Muscle of leg (tissue), 11 donors: ENCODE results near the gene TULP4. TPM values are rescaled to one million over a fixed set of nuclear protein-coding genes. Genes with fewer than 3 reads are reported as not detected.
A peak's percentile ranks its signal among the peaks of the same experiment; 100 is the strongest.

ENCODE experiments used
- DNase-seq: peaks from one replicate; pipeline ENCODE4 v3.0.0; 2013
- H3K27ac ChIP-seq: one replicate; pipeline ENCODE4 v1.5.1; 2013; ENCODE audit warnings: mild to moderate bottlenecking, low read length, control low read depth
- H3K27me3 ChIP-seq: one replicate; pipeline ENCODE4 v1.6.1; 2013; ENCODE audit warnings: low read length; ENCODE audit not compliant: control insufficient read depth, insufficient read depth
- H3K36me3 ChIP-seq: one replicate; pipeline ENCODE4 v1.6.1; 2013; ENCODE audit warnings: low read length; ENCODE audit not compliant: control insufficient read depth, insufficient read depth
- H3K4me1 ChIP-seq: one replicate; pipeline ENCODE4 v1.6.1; 2013; ENCODE audit warnings: low read length; ENCODE audit not compliant: control insufficient read depth, insufficient read depth
- H3K4me3 ChIP-seq: one replicate; pipeline ENCODE4 v1.5.1; 2013; ENCODE audit warnings: low read length, control low read depth
- H3K9me3 ChIP-seq: replicated peaks from 2 replicates; pipeline ENCODE4 v1.6.1; 2013; ENCODE audit warnings: low read depth, low read length; ENCODE audit not compliant: control insufficient read depth
- WGBS: methylation state at CpG from one replicate; pipeline ENCODE4 v1.1.5; 2013; ENCODE audit warnings: missing lambda C conversion rate; ENCODE audit not compliant: insufficient coverage; 5-methylcytosine and 5-hydroxymethylcytosine counted together
- polyA plus RNA-seq, 8 donors: library from polyadenylated mRNA; unstranded; fragments of 120-200 nt; gene quantifications; one replicate each; pipeline versions ENCODE4 v1.2.1 to v1.2.3, GENCODE V29; 2013; ENCODE audit warnings: inconsistent platforms in 1 of 8, low replicate concordance in 1 of 8; ENCODE audit not compliant: insufficient read length in 8 of 8, insufficient read depth in 1 of 8
- total RNA-seq: library from RNA; stranded (reverse); fragments of 120-200 nt; gene quantifications from one replicate; pipeline ENCODE4 v1.2.4, GENCODE V29; 2013

Gene TULP4
- total and polyA plus RNA-seq, 9 donors, result 11.2 to 176 (median 17.8) TPM

DNA sequence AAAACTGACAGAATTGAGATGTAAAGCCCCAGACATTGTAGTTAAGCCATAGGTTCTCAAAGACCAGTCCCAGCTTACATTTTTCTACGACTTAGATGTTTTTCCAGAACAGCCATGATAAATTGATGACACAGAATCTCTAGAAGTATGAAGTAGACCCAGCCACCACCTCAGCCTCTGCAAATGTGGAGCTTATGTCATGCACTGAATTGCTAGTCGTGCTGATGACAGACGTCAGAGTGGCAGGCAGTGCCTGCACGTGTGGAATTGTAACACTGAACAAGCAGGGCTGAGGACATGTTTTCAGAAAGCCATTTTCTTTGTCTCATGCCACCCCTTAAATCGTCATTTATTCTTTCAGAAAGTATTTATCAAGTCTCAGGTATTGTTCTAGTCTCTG, 175.2 kb downstream of the TULP4 start:
- Histone ChIP-seq H3K9me3 (no peaks in the 10 kb centered on the region), H3K27ac (no peak overlapping the region), H3K4me3 (no peak overlapping the region), H3K4me1 (no peaks in the 10 kb centered on the region), H3K36me3 (peaks cover 48% of the 10 kb centered on the region), H3K27me3 (no peaks in the 10 kb centered on the region)
- DNase-seq, result no peak
- WGBS, result 87% methylated on average over 3 of the region's 5 CpGs

DNA sequence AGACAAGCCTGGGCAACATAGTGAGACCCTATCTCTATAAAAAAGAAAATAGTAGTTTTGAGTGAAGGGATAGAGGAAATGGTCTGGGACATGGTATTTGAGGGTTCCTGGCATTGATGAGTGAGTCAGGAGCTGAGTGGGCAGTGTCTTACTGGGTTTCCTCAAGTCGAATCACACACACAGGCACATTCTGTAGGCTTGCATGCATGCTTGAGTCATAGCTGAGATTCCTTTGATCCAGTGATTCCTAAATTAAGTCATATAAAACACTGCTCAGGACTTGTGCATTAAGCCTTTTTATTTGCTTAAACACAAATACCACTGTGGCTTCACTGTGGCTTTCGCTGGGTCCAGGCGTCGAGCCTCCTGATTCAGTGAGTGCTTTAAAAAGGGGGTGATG, 175.8 kb downstream of the TULP4 start:
- WGBS, result 88% methylated on average over 1 of the region's 4 CpGs
- Histone ChIP-seq H3K27ac (no peak overlapping the region), H3K9me3 (no peaks in the 10 kb centered on the region), H3K27me3 (no peaks in the 10 kb centered on the region), H3K4me1 (no peaks in the 10 kb centered on the region), H3K36me3 (peaks cover 47% of the 10 kb centered on the region), H3K4me3 (no peak overlapping the region)
- no peak for DNase-seq

DNA sequence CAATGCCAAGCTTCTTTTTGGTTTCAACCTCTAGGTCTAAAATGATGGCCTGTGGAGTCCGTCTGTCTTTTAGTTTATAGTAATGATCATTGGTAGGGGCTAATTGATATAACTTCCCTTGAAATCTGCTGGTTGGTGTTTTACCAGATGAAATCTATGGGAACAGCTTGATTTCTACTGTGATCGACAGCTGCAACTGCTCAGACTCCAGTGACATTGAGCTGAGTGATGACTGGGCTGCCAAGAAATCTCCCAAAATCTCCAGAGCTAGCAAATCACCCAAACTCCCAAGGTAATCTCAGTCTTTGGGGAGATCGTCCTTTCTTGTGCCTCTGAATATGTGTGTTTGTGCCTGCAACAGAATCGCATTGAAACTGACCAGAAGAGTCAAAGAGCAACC, 177.2 kb downstream of the TULP4 start:
- H3K4me1 ChIP-seq, result no peaks in the 10 kb centered on the region
- no peak overlapping the region for H3K27ac ChIP-seq
- H3K36me3 ChIP-seq, result peaks cover 44% of the 10 kb centered on the region
- no peak for DNase-seq
- H3K9me3 ChIP-seq, result no peaks in the 10 kb centered on the region
- WGBS, result 71% methylated on average over 1 of the region's 4 CpGs
- H3K27me3 ChIP-seq, result no peaks in the 10 kb centered on the region
- H3K4me3 ChIP-seq, result no peak overlapping the region

DNA sequence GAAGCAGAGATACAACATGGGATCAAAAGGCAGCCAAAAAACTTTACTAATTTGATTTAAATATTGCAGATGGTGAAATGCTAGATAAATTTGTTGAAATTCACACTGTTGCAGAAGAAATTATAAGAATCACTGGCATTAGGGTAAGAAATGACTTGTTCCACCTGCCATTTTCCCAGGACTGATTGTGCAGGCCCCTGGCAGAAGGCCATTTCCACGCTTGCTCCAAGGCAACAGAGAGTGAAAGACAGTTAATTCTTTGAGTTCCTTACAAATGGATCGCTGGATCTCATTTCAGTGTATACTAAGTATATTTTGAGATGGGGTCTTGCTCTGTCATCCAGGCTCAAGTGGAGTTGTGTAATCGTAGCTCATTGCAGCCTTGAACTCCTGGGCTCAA, 180.6 kb downstream of the TULP4 start:
- Histone ChIP-seq H3K36me3 (peaks cover 44% of the 10 kb centered on the region), H3K27me3 (no peaks in the 10 kb centered on the region), H3K27ac (no peak overlapping the region), H3K4me3 (no peak overlapping the region), H3K4me1 (no peaks in the 10 kb centered on the region), H3K9me3 (no peaks in the 10 kb centered on the region)
- DNase-seq, result no peak
- 100% methylated on average over 2 of the region's 3 CpGs for WGBS

DNA sequence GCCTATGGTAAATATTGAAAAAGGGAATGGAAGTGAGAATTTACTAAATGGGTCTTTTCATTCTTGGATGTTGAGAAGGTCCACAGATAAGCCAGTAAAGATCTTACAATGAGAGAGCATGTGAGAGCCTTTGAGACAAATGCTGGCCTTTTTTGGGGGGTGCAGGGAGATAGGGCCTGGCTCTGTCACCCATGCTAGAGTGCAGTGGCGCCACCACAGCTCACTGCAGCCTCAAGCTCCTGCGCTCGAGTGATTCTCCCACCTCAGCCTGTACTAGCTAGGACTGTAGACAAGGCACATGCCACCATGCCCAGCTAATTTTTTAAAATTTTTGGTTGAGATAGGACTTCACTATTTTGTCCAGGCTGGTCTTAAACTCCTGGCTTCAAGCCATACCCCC, 184.4 kb downstream of the TULP4 start:
- Histone ChIP-seq H3K36me3 (peaks cover 53% of the 10 kb centered on the region), H3K27me3 (no peaks in the 10 kb centered on the region), H3K4me1 (peaks cover 8% of the 10 kb centered on the region), H3K27ac (no peak overlapping the region), H3K9me3 (no peaks in the 10 kb centered on the region), H3K4me3 (no peak overlapping the region)
- DNase-seq, result no peak
- no CpG with 5 or more reads among the region's 3 CpGs for WGBS

DNA sequence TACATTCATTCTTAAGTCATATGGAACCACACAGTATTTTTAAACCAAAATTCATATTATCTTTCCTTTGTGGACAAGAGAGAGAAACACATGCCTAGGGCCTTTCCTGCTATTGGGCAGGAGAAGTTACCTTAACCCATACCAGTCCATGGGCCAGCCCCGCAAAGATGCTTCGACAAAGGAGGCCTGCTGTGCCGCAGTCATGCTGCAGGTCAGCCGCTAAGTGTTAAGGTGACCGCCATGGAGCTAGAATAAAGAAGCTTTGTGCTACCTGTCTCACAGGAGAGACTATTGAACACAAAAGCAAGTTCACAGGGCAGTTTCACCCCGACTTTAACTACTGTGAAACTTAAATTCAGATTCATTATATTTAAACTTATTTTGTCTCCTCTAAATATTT, 185.4 kb downstream of the TULP4 start:
- Histone ChIP-seq H3K4me3 (no peak overlapping the region), H3K9me3 (no peaks in the 10 kb centered on the region), H3K4me1 (peaks cover 8% of the 10 kb centered on the region), H3K27ac (no peak overlapping the region), H3K27me3 (no peaks in the 10 kb centered on the region), H3K36me3 (peaks cover 62% of the 10 kb centered on the region)
- 100% methylated on average over 4 of the region's 6 CpGs for WGBS
- DNase-seq, result no peak

DNA sequence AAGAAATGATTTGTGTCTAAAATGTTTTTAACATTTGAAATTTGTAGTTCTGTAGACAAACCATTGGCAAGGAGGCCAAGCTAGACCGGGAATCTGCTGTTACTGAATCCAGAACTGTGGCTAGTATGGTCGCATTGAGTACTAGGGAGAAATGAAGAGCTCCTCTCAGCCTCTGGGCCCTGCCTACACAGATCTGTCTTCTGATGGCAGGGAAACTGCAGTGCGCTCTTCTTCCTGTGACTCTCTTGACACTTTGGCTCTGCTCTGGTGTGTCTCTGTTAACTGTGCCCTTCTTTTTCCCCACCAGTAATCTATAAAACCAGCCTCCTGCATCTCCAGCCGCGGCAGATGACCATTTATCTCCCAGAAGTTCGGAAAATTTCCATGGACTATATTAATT, 186.1 kb downstream of the TULP4 start:
- no peak for DNase-seq
- Histone ChIP-seq H3K4me1 (peaks cover 8% of the 10 kb centered on the region), H3K36me3 (peaks cover 64% of the 10 kb centered on the region), H3K9me3 (no peaks in the 10 kb centered on the region), H3K27me3 (no peaks in the 10 kb centered on the region), H3K27ac (no peak overlapping the region), H3K4me3 (no peak overlapping the region)
- WGBS, result 93% methylated on average over 3 of the region's 6 CpGs

DNA sequence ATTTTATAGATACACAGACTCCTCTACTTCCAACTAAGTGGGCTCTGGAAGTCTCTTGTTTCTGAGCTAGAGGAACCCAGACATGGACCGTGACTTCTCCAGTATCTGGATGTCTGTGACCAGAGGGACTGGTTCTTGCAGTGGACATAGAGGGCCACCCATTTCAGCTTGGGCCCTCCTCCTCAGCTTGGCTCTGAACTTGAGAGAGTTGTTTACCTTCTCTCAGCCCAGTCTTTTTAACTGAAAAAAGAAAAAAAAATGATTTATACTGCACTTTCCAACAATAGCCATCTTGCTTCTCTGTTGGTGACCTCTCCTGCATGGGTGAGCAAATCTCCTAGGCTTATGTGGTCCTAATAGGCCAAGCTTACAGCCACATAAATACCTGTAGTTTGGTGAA, 187.3 kb downstream of the TULP4 start:
- Histone ChIP-seq H3K36me3 (peaks cover 59% of the 10 kb centered on the region), H3K27ac (peak overlapping the region; percentile 42)
- no CpG with 5 or more reads among the region's 1 CpG for WGBS

DNA sequence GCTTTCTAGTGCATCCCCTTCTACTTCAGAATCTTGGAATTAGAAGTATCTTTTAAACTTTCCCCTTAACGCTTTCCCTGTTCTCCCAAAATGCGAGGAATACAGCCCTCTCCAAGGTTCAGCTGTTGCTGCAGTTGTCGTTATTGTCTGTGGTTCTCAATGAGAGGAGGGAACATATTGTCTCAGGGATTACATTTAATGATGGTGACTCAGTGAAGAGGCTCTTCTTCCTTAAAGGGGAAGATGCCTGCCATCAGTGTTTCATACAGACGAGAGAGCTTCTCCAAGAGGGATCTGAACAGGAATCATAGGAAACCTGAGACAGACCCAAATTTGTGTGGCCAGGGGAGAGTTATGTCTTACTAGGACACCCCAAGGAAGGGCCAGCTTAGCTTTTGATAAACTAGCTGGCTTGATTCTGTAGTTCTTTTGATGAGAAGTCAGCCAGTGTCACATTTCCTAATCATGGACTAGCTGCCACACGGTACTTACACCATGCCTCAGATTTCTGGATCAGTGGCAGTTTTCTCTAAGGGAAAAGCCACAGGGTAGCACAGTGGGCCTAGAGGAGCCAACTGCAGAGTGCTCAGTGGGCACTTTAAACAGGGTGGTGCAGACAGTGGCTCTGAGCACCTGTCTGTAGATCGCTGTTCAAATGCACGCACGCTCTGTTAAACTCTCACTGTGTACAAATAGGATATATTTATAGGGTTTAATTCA, 187.9 kb downstream of the TULP4 start:
- Histone ChIP-seq H3K36me3 (peaks cover 57% of the 10 kb centered on the region), H3K27ac (peak overlapping the region; percentile 51), H3K4me3 (no peak overlapping the region), H3K9me3 (no peaks in the 10 kb centered on the region), H3K27me3 (no peaks in the 10 kb centered on the region), H3K4me1 (peaks cover 8% of the 10 kb centered on the region)
- WGBS, result 53% methylated on average over 5 of the region's 8 CpGs
- DNase-seq, result peak; percentile 45

More for the DNA sequence above, 187.3 kb downstream of the TULP4 start:
- H3K4me3 ChIP-seq, result no peak overlapping the region
- H3K4me1 ChIP-seq, result peaks cover 8% of the 10 kb centered on the region
- no peak for DNase-seq
- no peaks in the 10 kb centered on the region for H3K9me3 ChIP-seq
- H3K27me3 ChIP-seq, result no peaks in the 10 kb centered on the region

DNA sequence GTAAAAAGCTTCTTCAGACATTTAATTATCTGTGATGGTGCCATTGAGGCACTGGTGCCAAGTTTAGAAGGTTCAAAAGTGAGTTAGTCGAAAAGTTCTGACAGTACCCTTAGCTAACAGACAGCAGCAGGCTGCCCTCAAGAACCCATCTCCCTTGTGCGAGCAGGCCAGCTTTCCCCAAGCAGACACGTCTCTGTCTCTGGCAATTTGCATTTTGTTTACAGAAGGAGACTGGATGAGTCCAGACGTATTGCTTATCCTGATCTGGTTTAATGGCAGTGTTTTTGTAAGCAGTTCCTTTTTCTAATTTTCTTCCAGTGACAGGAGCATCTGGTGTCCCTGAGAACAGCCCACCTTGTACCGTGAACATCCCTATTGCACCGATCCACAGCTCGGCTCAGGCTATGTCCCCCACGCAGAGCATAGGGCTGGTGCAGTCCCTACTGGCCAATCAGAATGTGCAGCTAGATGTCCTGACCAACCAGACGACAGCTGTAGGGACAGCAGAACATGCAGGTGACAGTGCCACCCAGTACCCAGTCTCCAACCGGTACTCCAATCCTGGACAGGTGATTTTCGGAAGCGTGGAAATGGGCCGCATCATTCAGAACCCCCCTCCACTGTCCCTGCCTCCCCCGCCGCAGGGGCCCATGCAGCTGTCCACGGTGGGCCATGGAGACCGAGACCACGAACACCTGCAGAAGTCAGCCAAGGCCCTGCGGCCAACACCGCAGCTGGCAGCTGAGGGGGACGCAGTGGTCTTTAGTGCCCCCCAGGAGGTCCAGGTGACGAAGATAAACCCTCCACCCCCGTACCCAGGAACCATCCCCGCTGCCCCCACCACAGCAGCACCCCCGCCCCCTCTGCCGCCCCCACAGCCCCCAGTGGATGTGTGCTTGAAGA, 189.3 kb downstream of the TULP4 start:
- peaks cover 56% of the 10 kb centered on the region for H3K36me3 ChIP-seq

More for the DNA sequence above, 189.3 kb downstream of the TULP4 start:
- DNase-seq, result no peak
- 90% methylated on average over 16 of the region's 26 CpGs for WGBS
- H3K27ac ChIP-seq, result no peak overlapping the region
- no peaks in the 10 kb centered on the region for H3K27me3 ChIP-seq
- no peak overlapping the region for H3K4me3 ChIP-seq
- peaks cover 8% of the 10 kb centered on the region for H3K4me1 ChIP-seq
- no peaks in the 10 kb centered on the region for H3K9me3 ChIP-seq
